ENCODE results near the gene TMEM248.

- TF ChIP-seq CTCF (IDR thresholded peaks at IDR 0.05): no peak
- no peak for TF ChIP-seq POLR2A (IDR thresholded peaks at IDR 0.05)
These were observed 9.3 kb downstream of the TMEM248 start for GRCh38 chr7:66930341-66930740.

All from adrenal gland (tissue), 5 donors.